ENCODE results near the gene PICALM. TPM values are rescaled to one million over a fixed set of nuclear protein-coding genes. Genes with fewer than 3 reads are reported as not detected.

PICALM gene
- total and polyA plus RNA-seq, 4 donors, result 19.3 to 317 (median 108) TPM

GRCh38 chr11:86073948-86074347 lies 5.1 kb upstream of the PICALM start (continued):
- TF ChIP-seq REST (IDR thresholded peaks at IDR 0.05), result no peak

- H3K4me1 ChIP-seq (ENCODE audit: control insufficient read depth in 4 of 4, insufficient read depth in 4 of 4, low read length in 3 of 4), result peaks cover 0 to 4% (median 3%) of the 10 kb centered on the region in 4 donors
- H3K27me3 ChIP-seq (ENCODE audit: control insufficient read depth in 4 of 4, insufficient read depth in 4 of 4, low read length in 3 of 4), result no peaks in the 10 kb centered on the region
- no peak for DNase-seq (ENCODE audit: low spot score)
- WGBS, result over 99% methylated on average over 5 of the region's 5 CpGs
- no peak overlapping the region for H3K27ac ChIP-seq (ENCODE audit: low read depth in 1 of 2, low read length in 2 of 2)
- no peaks in the 10 kb centered on the region for H3K36me3 ChIP-seq (ENCODE audit: control insufficient read depth in 4 of 4, insufficient read depth in 3 of 4, low read depth in 1 of 4, low read length in 3 of 4)
- no peak for TF ChIP-seq TAF1 (conservative IDR thresholded peaks at IDR 0.05)
- no peak for TF ChIP-seq RXRA (IDR thresholded peaks at IDR 0.05)
- TF ChIP-seq CTCF (IDR thresholded peaks at IDR 0.05; ENCODE audit: low read depth, low read length, missing input control), result no peak
- no peak for TF ChIP-seq REST (IDR thresholded peaks at IDR 0.05)
- no peak for TF ChIP-seq GABPA (IDR thresholded peaks at IDR 0.05 in 1 of 2, conservative IDR thresholded peaks at IDR 0.05 in 1 of 2)
- no peak for TF ChIP-seq RAD21 (IDR thresholded peaks at IDR 0.05)
- TF ChIP-seq MAX (IDR thresholded peaks at IDR 0.05), result no peak
- TF ChIP-seq SP1 (IDR thresholded peaks at IDR 0.05), result no peak
- TF ChIP-seq HNF4A (conservative IDR thresholded peaks at IDR 0.05), result no peak
- TF ChIP-seq FOXA1 (IDR thresholded peaks at IDR 0.05), result no peak
- no peak overlapping the region for H3K4me3 ChIP-seq (ENCODE audit: low read depth in 1 of 3, low read length in 3 of 3)
- no peaks in the 10 kb centered on the region for H3K9me3 ChIP-seq (ENCODE audit: control insufficient read depth in 4 of 4, low read length in 3 of 4)
- H3K9ac ChIP-seq (ENCODE audit: low read depth in 1 of 2, low read length in 2 of 2), result no peak overlapping the region
These were observed 3.3 kb upstream of the PICALM start for GRCh38 chr11:86072211-86072610.

Data from liver (tissue), 9 donors.